Stimulated activated CD4-positive, alpha-beta T cell treated with anti-CD3 and anti-CD28 coated beads, Interleukin-1b, Interleukin-23, amount 100 ng/mL, for 4 hours (primary cell): ENCODE measurements around the gene CD151.

Source experiments
- DNase-seq, 2 donors: peaks; one replicate each; pipeline ENCODE4 v3.0.0-alpha.2; 2020; ENCODE audit warnings: low read depth in 2 of 2

CD151 gene

GRCh38 chr11:815675-816432, 16.9 kb upstream of the CD151 start:
- no peak for DNase-seq

- no peak for DNase-seq
These were observed 16.3 kb upstream of the CD151 start for GRCh38 chr11:816433-816779.

GRCh38 chr11:818396-819128, 14.2 kb upstream of the CD151 start, which contains the start of gene PNPLA2:
PNPLA2 (plus strand) TSS chr11:818914; CDS start chr11:819719, 805 bp downstream.
- DNase-seq: no peak

GRCh38 chr11:819129-819931, 13.4 kb upstream of the CD151 start:
- DNase-seq: peak; percentile 91 to 94

GRCh38 chr11:819943-820649, 12.7 kb upstream of the CD151 start:
- DNase-seq: peak; percentile 78 to 86

GRCh38 chr11:820655-821511, 11.9 kb upstream of the CD151 start:
- DNase-seq: no peak

- no peak for DNase-seq
These were observed 11.0 kb upstream of the CD151 start for GRCh38 chr11:821512-822371.

GRCh38 chr11:823441-824291, 9.1 kb upstream of the CD151 start:
- no peak for DNase-seq

GRCh38 chr11:824292-824880, 8.4 kb upstream of the CD151 start:
- no peak for DNase-seq

- no peak for DNase-seq
These were observed 7.8 kb upstream of the CD151 start for GRCh38 chr11:824942-825341.

- DNase-seq: no peak
These were observed 7.2 kb upstream of the CD151 start for GRCh38 chr11:825366-826226.

- DNase-seq: no peak
These were observed 6.5 kb upstream of the CD151 start for GRCh38 chr11:826227-826621.

- no peak for DNase-seq
These were observed 6.0 kb upstream of the CD151 start for GRCh38 chr11:826836-827145.

GRCh38 chr11:827146-827896, 5.4 kb upstream of the CD151 start:
- DNase-seq: no peak

GRCh38 chr11:827897-828192, 4.9 kb upstream of the CD151 start, which contains the start of gene CRACR2B:
CRACR2B (plus strand) TSS chr11:827919; CDS start chr11:828608, 689 bp downstream.
- DNase-seq: no peak

GRCh38 chr11:828506-829175, 4.1 kb upstream of the CD151 start:
- no peak for DNase-seq
